MCF 10A (cell line): ENCODE data around the gene IER5L. TPM values are rescaled to one million over a fixed set of nuclear protein-coding genes. Genes with fewer than 3 reads are reported as not detected.

ENCODE experiments used
- BruUV-seq: library from RNA; stranded (reverse); fragments of 400-500 nt; replicated peaks from 2 replicates; lab custom pipeline; 2021; lab: Mats Ljungman, UMichigan
- CTCF ChIA-PET: fragments of 300-600 bp; sonication (Branson Sonifier 250); formaldehyde crosslinking; extraction: SDS; loops from one replicate; lab custom pipeline; 2021; ENCODE audit warnings: antibody characterized with exemption, inconsistent platforms; lab: Yijun Ruan, JAX
- POLR2A ChIA-PET: fragments of 300-600, 350-650 bp; sonication (Branson Sonifier 250); formaldehyde crosslinking; extraction: SDS; loops from one replicate; lab custom pipeline; 2020; ENCODE audit warnings: antibody characterized with exemption, inconsistent platforms; lab: Yijun Ruan, JAX
- DNase-seq: peaks from one replicate; pipeline ENCODE4 v3.0.0-alpha.2; 2018; ENCODE audit not compliant: unreplicated experiment
- H3K27ac Mint-ChIP-seq: one replicate; pipeline ENCODE4 v1.8.0; 2022; ENCODE audit warnings: mild to moderate bottlenecking, low read depth, mixed read lengths; ENCODE audit not compliant: unreplicated experiment
- H3K27me3 Mint-ChIP-seq: one replicate; pipeline ENCODE4 v1.8.0; 2022; ENCODE audit warnings: mixed read lengths; ENCODE audit not compliant: insufficient read depth, unreplicated experiment
- H3K36me3 Mint-ChIP-seq: one replicate; pipeline ENCODE4 v1.8.0; 2022; ENCODE audit warnings: mild to moderate bottlenecking, moderate library complexity, mixed read lengths; ENCODE audit not compliant: insufficient read depth, unreplicated experiment
- H3K4me1 Mint-ChIP-seq: one replicate; pipeline ENCODE4 v1.8.0; 2022; ENCODE audit warnings: mixed read lengths; ENCODE audit not compliant: insufficient read depth, unreplicated experiment
- H3K4me3 Mint-ChIP-seq: one replicate; pipeline ENCODE4 v1.8.0; 2022; ENCODE audit warnings: mild to moderate bottlenecking, moderate library complexity, mixed read lengths; ENCODE audit not compliant: unreplicated experiment
- H3K9me3 Mint-ChIP-seq: one replicate; pipeline ENCODE4 v1.8.0; 2022; ENCODE audit warnings: mixed read lengths; ENCODE audit not compliant: unreplicated experiment
- CTCF ChIP-seq: fragments of 200-600 bp; IDR thresholded peaks from one replicate; pipeline ENCODE4 v1.8.0; 2022; ENCODE audit warnings: antibody characterized with exemption, mild to moderate bottlenecking; ENCODE audit not compliant: unreplicated experiment
- intact Hi-C: fragments of 100-400 bp; cut with micrococcal nuclease; formaldehyde crosslinking; loops from 2 replicates; pipeline ENCODE4 v1.14.1; 2022
- total RNA-seq: library from RNA; stranded (reverse); gene quantifications from 2 replicates; pipeline ENCODE4 v1.2.3, GENCODE V29; 2022

IER5L gene
- total RNA-seq, 1 experiment from 2014 or later: 13.4 TPM

- POLR2A ChIA-PET: no interaction called here
- H3K4me3 Mint-ChIP-seq: no peak overlapping the region
- H3K9me3 Mint-ChIP-seq: peaks cover 8% of the 10 kb centered on the region
- intact Hi-C loops: no loop called here
- peaks cover 11% of the 10 kb centered on the region for H3K4me1 Mint-ChIP-seq
- BruUV-seq: no TSS peak
- CTCF ChIA-PET: interaction anchor here (1.0 kb wide), 1 partner anchor 20 kb away, joined by 3 read pairs; no protein-coding TSS in a partner anchor
- H3K27ac Mint-ChIP-seq: no peak overlapping the region
- TF ChIP-seq CTCF: no peak
- DNase-seq: no peak
- H3K27me3 Mint-ChIP-seq: no peaks in the 10 kb centered on the region
- H3K36me3 Mint-ChIP-seq: no peaks in the 10 kb centered on the region
Measured at GRCh38 chr9:129162497-129163197, 15.4 kb downstream of the IER5L start.

GRCh38 chr9:129161534-129161837 lies 16.6 kb downstream of the IER5L start:
- H3K4me1 Mint-ChIP-seq: no peaks in the 10 kb centered on the region
- no peaks in the 10 kb centered on the region for H3K36me3 Mint-ChIP-seq
- no peak for DNase-seq
- H3K27me3 Mint-ChIP-seq: no peaks in the 10 kb centered on the region
- intact Hi-C loops: no loop called here
- peaks cover 8% of the 10 kb centered on the region for H3K9me3 Mint-ChIP-seq
- no peak overlapping the region for H3K4me3 Mint-ChIP-seq
- ChIA-PET CTCF (interaction anchor here (0.5 to 0.9 kb wide), 3 partner anchors 9 to 63 kb away, joined by 3 to 4 read pairs (median 4); no protein-coding TSS in a partner anchor), POLR2A (interaction anchor here (1.1 kb wide), 1 partner anchor 21 kb away, joined by 4 read pairs; no protein-coding TSS in a partner anchor)
- no peak overlapping the region for H3K27ac Mint-ChIP-seq
- no TSS peak for BruUV-seq
- no peak for TF ChIP-seq CTCF

- BruUV-seq: no TSS peak
- no peak for TF ChIP-seq CTCF
- no peak overlapping the region for H3K4me3 Mint-ChIP-seq
- intact Hi-C loops: no loop called here
- no peak for DNase-seq
- no peaks in the 10 kb centered on the region for H3K27me3 Mint-ChIP-seq
- ChIA-PET POLR2A (interaction anchor here (1.1 kb wide), 1 partner anchor 20 kb away, joined by 4 read pairs; no protein-coding TSS in a partner anchor), CTCF (interaction anchor here (0.5 to 0.9 kb wide), 2 partner anchors 10 to 18 kb away, joined by 3 to 4 read pairs; no protein-coding TSS in a partner anchor)
- no peak overlapping the region for H3K27ac Mint-ChIP-seq
- H3K4me1 Mint-ChIP-seq: no peaks in the 10 kb centered on the region
- no peaks in the 10 kb centered on the region for H3K36me3 Mint-ChIP-seq
- peaks cover 8% of the 10 kb centered on the region for H3K9me3 Mint-ChIP-seq
Measured at GRCh38 chr9:129160712-129161533, 17.1 kb downstream of the IER5L start.

- no peak for TF ChIP-seq CTCF
- no peak overlapping the region for H3K4me3 Mint-ChIP-seq
- no peak overlapping the region for H3K27ac Mint-ChIP-seq
- ChIA-PET POLR2A (no interaction called here), CTCF (interaction anchor here (0.5 kb wide), 1 partner anchor 455 kb away, joined by 5 read pairs; no protein-coding TSS in a partner anchor)
- H3K36me3 Mint-ChIP-seq: peaks cover 7% of the 10 kb centered on the region
- H3K27me3 Mint-ChIP-seq: no peaks in the 10 kb centered on the region
- intact Hi-C loops: no loop called here
- H3K9me3 Mint-ChIP-seq: peaks cover 2% of the 10 kb centered on the region
- BruUV-seq: no TSS peak
- DNase-seq: no peak
- no peaks in the 10 kb centered on the region for H3K4me1 Mint-ChIP-seq
Measured at GRCh38 chr9:129156163-129156562, 21.9 kb downstream of the IER5L start.
